ENCODE measurements around the gene PXT1. TPM values are rescaled to one million over a fixed set of nuclear protein-coding genes. Genes with fewer than 3 reads are reported as not detected.

The PXT1 gene
- polyA plus RNA-seq, 1 experiment: not detected

DNA sequence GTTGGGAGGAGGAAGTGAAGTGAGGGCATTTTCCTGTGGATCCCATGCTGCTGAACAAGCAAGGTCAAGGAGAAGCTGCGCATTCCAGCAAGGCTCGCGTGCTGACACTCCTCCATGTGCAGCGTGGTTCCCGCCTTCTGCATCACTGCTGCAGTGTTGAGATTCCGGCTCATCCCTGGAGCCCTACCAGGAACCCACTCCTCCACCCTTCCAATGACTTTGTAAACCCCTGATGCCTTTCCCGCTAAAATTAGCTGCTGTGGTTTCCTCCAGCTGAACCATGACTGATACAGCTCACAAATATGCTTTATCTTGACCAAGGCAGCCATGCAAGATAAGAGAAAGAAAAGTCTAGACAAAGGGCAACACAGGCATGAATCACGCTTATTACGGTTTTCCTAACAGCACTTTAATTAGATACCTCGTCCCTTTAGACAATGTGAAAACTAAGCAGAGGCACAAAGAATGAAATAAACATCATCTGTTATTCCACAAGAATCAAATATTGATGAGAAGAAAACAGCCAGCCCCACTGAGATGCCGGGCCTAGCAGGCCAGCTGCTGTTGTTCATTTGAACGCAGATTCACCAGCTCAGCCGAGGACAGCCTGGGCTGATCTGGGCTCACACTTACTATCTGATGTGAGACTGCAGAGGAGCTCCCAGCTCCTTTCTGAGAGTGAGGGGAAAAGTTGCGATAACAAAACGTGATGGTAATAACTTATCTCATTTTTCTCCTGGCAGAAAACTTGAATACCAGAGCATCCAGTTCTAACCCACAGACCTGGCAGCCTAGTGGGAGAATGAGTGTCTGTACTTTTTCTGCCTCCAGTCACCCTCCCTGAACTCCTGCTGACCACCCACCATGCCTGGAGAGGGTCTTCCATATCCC lies 91.7 kb downstream of the PXT1 start:
- H3K9me3 ChIP-seq (ENCODE audit: control insufficient read depth, insufficient read depth, low read length): no peaks in the 10 kb centered on the region
- TF ChIP-seq, protein P1, sequence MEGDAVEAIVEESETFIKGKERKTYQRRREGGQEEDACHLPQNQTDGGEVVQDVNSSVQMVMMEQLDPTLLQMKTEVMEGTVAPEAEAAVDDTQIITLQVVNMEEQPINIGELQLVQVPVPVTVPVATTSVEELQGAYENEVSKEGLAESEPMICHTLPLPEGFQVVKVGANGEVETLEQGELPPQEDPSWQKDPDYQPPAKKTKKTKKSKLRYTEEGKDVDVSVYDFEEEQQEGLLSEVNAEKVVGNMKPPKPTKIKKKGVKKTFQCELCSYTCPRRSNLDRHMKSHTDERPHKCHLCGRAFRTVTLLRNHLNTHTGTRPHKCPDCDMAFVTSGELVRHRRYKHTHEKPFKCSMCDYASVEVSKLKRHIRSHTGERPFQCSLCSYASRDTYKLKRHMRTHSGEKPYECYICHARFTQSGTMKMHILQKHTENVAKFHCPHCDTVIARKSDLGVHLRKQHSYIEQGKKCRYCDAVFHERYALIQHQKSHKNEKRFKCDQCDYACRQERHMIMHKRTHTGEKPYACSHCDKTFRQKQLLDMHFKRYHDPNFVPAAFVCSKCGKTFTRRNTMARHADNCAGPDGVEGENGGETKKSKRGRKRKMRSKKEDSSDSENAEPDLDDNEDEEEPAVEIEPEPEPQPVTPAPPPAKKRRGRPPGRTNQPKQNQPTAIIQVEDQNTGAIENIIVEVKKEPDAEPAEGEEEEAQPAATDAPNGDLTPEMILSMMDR (IDR thresholded peaks at IDR 0.05; ENCODE audit: low read depth, low read length): no peak
- CTCF ChIA-PET: interaction anchor here (0.6 to 3.8 kb wide), 5 partner anchors 10 to 256 kb away, joined by 3 to 24 read pairs (median 4); no protein-coding TSS in a partner anchor
- H3K27ac ChIP-seq (ENCODE audit: low read depth, low read length): peak overlapping the region; percentile 47
- DNase-seq (ENCODE audit: low read depth, low spot score): peak; percentile 39
- POLR2A ChIA-PET: no interaction called here
- peaks cover 14% of the 10 kb centered on the region for H3K27me3 ChIP-seq (ENCODE audit: control insufficient read depth, insufficient read depth, low read length)
- H3K4me3 ChIP-seq (ENCODE audit: low read depth, low read length): no peak overlapping the region

DNA sequence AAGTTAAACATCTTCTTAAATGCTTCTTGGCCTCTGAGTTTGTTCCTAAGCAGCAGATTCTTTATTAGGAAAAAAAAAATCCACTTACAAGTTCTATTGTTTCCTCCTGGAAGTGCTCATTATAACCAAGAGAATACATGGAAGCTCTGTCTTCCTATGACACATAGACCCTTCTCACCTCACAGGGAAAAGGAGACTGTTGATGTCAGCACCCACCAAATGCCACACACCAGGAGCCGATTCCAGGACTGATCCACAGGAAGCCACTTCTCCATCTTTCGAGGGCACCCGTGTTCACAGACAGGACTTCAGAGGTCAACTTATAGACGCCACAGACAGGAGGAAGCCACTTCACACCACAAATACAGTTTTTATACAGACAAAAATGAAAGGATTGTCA lies 92.6 kb downstream of the PXT1 start:
- no peak for DNase-seq (ENCODE audit: low read depth, low spot score)
- no peak overlapping the region for H3K4me3 ChIP-seq (ENCODE audit: low read depth, low read length)
- H3K27ac ChIP-seq (ENCODE audit: low read depth, low read length): no peak overlapping the region
- TF ChIP-seq, protein P1 (IDR thresholded peaks at IDR 0.05; ENCODE audit: low read depth, low read length): no peak
- ChIA-PET POLR2A (no interaction called here), CTCF (interaction anchor here (0.6 to 3.8 kb wide), 4 partner anchors 9 to 257 kb away, joined by 3 to 24 read pairs (median 10); no protein-coding TSS in a partner anchor)
- no peaks in the 10 kb centered on the region for H3K9me3 ChIP-seq (ENCODE audit: control insufficient read depth, insufficient read depth, low read length)
- H3K27me3 ChIP-seq (ENCODE audit: control insufficient read depth, insufficient read depth, low read length): peaks cover 14% of the 10 kb centered on the region

- CTCF ChIA-PET: interaction anchor here (1.0 kb wide), 1 partner anchor 11 kb away, joined by 3 read pairs; no protein-coding TSS in a partner anchor
- Histone ChIP-seq H3K4me3 (ENCODE audit: low read depth, low read length) (no peak overlapping the region), H3K27ac (ENCODE audit: low read depth, low read length) (no peak overlapping the region), H3K27me3 (ENCODE audit: control insufficient read depth, insufficient read depth, low read length) (peaks cover 14% of the 10 kb centered on the region), H3K9me3 (ENCODE audit: control insufficient read depth, insufficient read depth, low read length) (no peaks in the 10 kb centered on the region)
- TF ChIP-seq, protein P1 (IDR thresholded peaks at IDR 0.05; ENCODE audit: low read depth, low read length): no peak
- DNase-seq (ENCODE audit: low read depth, low spot score): no peak
- POLR2A ChIA-PET: no interaction called here
Measured at GRCh38 chr6:36349240-36349639, 93.4 kb downstream of the PXT1 start.

GRCh38 chr6:36347621-36348020 lies 95.0 kb downstream of the PXT1 start:
- ChIA-PET CTCF (no interaction called here), POLR2A (no interaction called here)
- DNase-seq (ENCODE audit: low read depth, low spot score): no peak

More at GRCh38 chr6:36347621-36348020, 95.0 kb downstream of the PXT1 start:
- Histone ChIP-seq H3K27ac (ENCODE audit: low read depth, low read length) (no peak overlapping the region), H3K27me3 (ENCODE audit: control insufficient read depth, insufficient read depth, low read length) (peaks cover 15% of the 10 kb centered on the region), H3K4me3 (ENCODE audit: low read depth, low read length) (no peak overlapping the region), H3K9me3 (ENCODE audit: control insufficient read depth, insufficient read depth, low read length) (no peaks in the 10 kb centered on the region)
- TF ChIP-seq, protein P1 (IDR thresholded peaks at IDR 0.05; ENCODE audit: low read depth, low read length): no peak

Data from AG04450 (cell line).